ENCODE results near the gene FKBP7. TPM values are rescaled to one million over a fixed set of nuclear protein-coding genes. Genes with fewer than 3 reads are reported as not detected.
A peak's percentile ranks its signal among the peaks of the same experiment; 100 is the strongest.

The FKBP7 gene
- total RNA-seq, 1 experiment from 2014 or later = 18.4 TPM

GRCh38 chr2:178506949-178507348 lies 28.5 kb upstream of the FKBP7 start:
- Histone ChIP-seq H3K4me3 (ENCODE audit: low read depth, low read length, poor library complexity, severe bottlenecking) (no peak overlapping the region), H3K27me3 (replicated peaks; ENCODE audit: insufficient read depth, low read depth, low read length, poor library complexity) (no peaks in the 10 kb centered on the region), H3K36me3 (ENCODE audit: insufficient read depth, low read length, poor library complexity, severe bottlenecking) (peaks cover 33% of the 10 kb centered on the region), H3K9me3 (ENCODE audit: low read depth, low read length, poor library complexity, severe bottlenecking) (no peaks in the 10 kb centered on the region), H3K27ac (ENCODE audit: low read depth, low read length, poor library complexity, severe bottlenecking) (peak overlapping the region; percentile 71), H3K4me1 (ENCODE audit: insufficient read depth, low read length, poor library complexity, severe bottlenecking) (peaks cover 15% of the 10 kb centered on the region)
- POLR2A ChIA-PET (ENCODE audit: low non-redundant PET) = no interaction called here
- CTCF ChIA-PET = no interaction called here
- BruUV-seq (replicated peaks) = no TSS peak
- no peak for TF ChIP-seq CTCF (conservative IDR thresholded peaks at IDR 0.05; ENCODE audit: low read depth, low read length)
- intact Hi-C loops (cut with micrococcal nuclease; ENCODE audit: unreplicated experiment) = no loop called here
- no peak for DNase-seq (ENCODE audit: low spot score)

GRCh38 chr2:178506524-178506923 lies 28.1 kb upstream of the FKBP7 start:
- POLR2A ChIA-PET (ENCODE audit: low non-redundant PET) = no interaction called here
- no peaks in the 10 kb centered on the region for H3K27me3 ChIP-seq (replicated peaks; ENCODE audit: insufficient read depth, low read depth, low read length, poor library complexity)
- H3K27ac ChIP-seq (ENCODE audit: low read depth, low read length, poor library complexity, severe bottlenecking) = peak overlapping the region; percentile 71
- intact Hi-C loops (cut with micrococcal nuclease; ENCODE audit: unreplicated experiment) = no loop called here
- BruUV-seq (replicated peaks) = no TSS peak
- peaks cover 37% of the 10 kb centered on the region for H3K36me3 ChIP-seq (ENCODE audit: insufficient read depth, low read length, poor library complexity, severe bottlenecking)
- no peaks in the 10 kb centered on the region for H3K9me3 ChIP-seq (ENCODE audit: low read depth, low read length, poor library complexity, severe bottlenecking)
- TF ChIP-seq EZH2 (IDR thresholded peaks at IDR 0.05; ENCODE audit: borderline replicate concordance, low read depth, low read length, poor library complexity, severe bottlenecking) = no peak
- H3K4me3 ChIP-seq (ENCODE audit: low read depth, low read length, poor library complexity, severe bottlenecking) = no peak overlapping the region
- DNase-seq (ENCODE audit: low spot score) = no peak
- CTCF ChIA-PET = no interaction called here
- H3K4me1 ChIP-seq (ENCODE audit: insufficient read depth, low read length, poor library complexity, severe bottlenecking) = peaks cover 15% of the 10 kb centered on the region

GRCh38 chr2:178506101-178506500 lies 27.7 kb upstream of the FKBP7 start:
- Histone ChIP-seq H3K36me3 (ENCODE audit: insufficient read depth, low read length, poor library complexity, severe bottlenecking) (peaks cover 41% of the 10 kb centered on the region), H3K27ac (ENCODE audit: low read depth, low read length, poor library complexity, severe bottlenecking) (peak overlapping the region; percentile 71), H3K9me3 (ENCODE audit: low read depth, low read length, poor library complexity, severe bottlenecking) (no peaks in the 10 kb centered on the region), H3K27me3 (replicated peaks; ENCODE audit: insufficient read depth, low read depth, low read length, poor library complexity) (no peaks in the 10 kb centered on the region), H3K4me3 (ENCODE audit: low read depth, low read length, poor library complexity, severe bottlenecking) (no peak overlapping the region), H3K4me1 (ENCODE audit: insufficient read depth, low read length, poor library complexity, severe bottlenecking) (peaks cover 15% of the 10 kb centered on the region)
- CTCF ChIA-PET = no interaction called here
- DNase-seq (ENCODE audit: low spot score) = peak; percentile 14
- intact Hi-C loops (cut with micrococcal nuclease; ENCODE audit: unreplicated experiment) = no loop called here
- TF ChIP-seq EZH2 (IDR thresholded peaks at IDR 0.05; ENCODE audit: borderline replicate concordance, low read depth, low read length, poor library complexity, severe bottlenecking) (no peak), CTCF (conservative IDR thresholded peaks at IDR 0.05; ENCODE audit: low read depth, low read length) (no peak)
- POLR2A ChIA-PET (ENCODE audit: low non-redundant PET) = no interaction called here
- no TSS peak for BruUV-seq (replicated peaks)

- intact Hi-C loops (cut with micrococcal nuclease; ENCODE audit: unreplicated experiment) = no loop called here
- no peaks in the 10 kb centered on the region for H3K9me3 ChIP-seq (ENCODE audit: low read depth, low read length, poor library complexity, severe bottlenecking)
- TF ChIP-seq EZH2 (IDR thresholded peaks at IDR 0.05; ENCODE audit: borderline replicate concordance, low read depth, low read length, poor library complexity, severe bottlenecking) = no peak
- TF ChIP-seq CTCF (conservative IDR thresholded peaks at IDR 0.05; ENCODE audit: low read depth, low read length) = no peak
- ChIA-PET POLR2A (ENCODE audit: low non-redundant PET) (no interaction called here), CTCF (no interaction called here)
- no peak overlapping the region for H3K27ac ChIP-seq (ENCODE audit: low read depth, low read length, poor library complexity, severe bottlenecking)
- peaks cover 60% of the 10 kb centered on the region for H3K36me3 ChIP-seq (ENCODE audit: insufficient read depth, low read length, poor library complexity, severe bottlenecking)
- no peaks in the 10 kb centered on the region for H3K27me3 ChIP-seq (replicated peaks; ENCODE audit: insufficient read depth, low read depth, low read length, poor library complexity)
- no peak for DNase-seq (ENCODE audit: low spot score)
- H3K4me3 ChIP-seq (ENCODE audit: low read depth, low read length, poor library complexity, severe bottlenecking) = no peak overlapping the region
- H3K4me1 ChIP-seq (ENCODE audit: insufficient read depth, low read length, poor library complexity, severe bottlenecking) = peaks cover 15% of the 10 kb centered on the region
- BruUV-seq (replicated peaks) = no TSS peak
Measured at GRCh38 chr2:178502751-178503150, 24.4 kb upstream of the FKBP7 start.

Measured in A673 (cell line).